HG02642 (cell line): ENCODE measurements around the gene TSPAN10.
"Not testable (repeated sequence)": the region's sequence is repeated elsewhere in the genome, so short reads cannot be mapped to it uniquely, and the experiment has no call there.

Experiments used
- ATAC-seq: cut with Tn5 transposase; IDR thresholded peaks from one replicate; pipeline ENCODE4 v1.9.1; 2021; ENCODE audit warnings: mild to moderate bottlenecking; ENCODE audit not compliant: unreplicated experiment, poor library complexity

Gene TSPAN10

GRCh38 chr17:81656835-81657234 is 19.8 kb downstream of the TSPAN10 start:
- ATAC-seq: no peak

- no peak for ATAC-seq
Observed at GRCh38 chr17:81659038-81659437, 22.0 kb downstream of the TSPAN10 start.

DNA sequence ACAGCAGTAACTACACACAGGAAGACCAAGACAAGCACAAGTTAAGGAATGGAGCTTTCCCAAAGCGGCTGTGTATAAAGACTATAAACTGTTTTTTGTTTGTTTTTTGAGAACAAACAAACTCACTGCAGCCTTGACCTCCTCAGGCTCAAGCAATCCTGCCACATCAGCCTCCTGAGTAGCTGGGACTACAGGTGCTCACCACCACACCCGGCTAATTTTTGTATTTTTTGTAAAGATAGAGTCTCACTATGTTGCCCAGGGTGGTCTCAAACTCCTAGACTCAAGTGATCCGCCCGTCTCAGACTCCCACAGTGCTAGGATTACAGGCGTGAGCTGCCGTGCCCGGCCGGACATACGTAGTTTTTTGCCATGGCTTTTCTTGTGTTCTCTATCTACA is 23.4 kb downstream of the TSPAN10 start:
- no peak for ATAC-seq

- ATAC-seq: no peak
Observed at GRCh38 chr17:81662002-81662401, 25.0 kb downstream of the TSPAN10 start.

DNA sequence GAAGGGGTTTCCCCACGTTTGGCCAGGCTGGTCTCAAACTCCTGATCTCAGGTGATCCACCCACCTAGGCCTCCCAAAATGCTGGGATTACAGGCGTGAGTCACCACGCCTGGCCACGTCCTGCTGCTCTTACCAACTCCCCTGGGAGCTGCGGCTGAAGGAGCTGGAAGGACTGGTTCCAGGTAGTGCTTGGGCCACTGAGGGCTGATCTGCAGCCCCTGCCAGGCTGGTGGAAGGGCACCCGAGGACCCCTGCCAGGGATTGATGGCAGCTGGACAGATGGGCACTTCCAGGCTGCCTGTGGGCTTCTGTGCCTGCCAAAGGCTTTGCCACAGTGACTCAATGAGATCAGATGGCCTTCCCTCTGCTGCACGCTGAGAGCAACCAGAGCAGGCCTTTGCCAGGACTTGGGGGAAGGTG is 27.1 kb downstream of the TSPAN10 start:
- ATAC-seq: no peak

- peak; percentile 3 for ATAC-seq
Observed at GRCh38 chr17:81665205-81666091, 28.5 kb downstream of the TSPAN10 start.

DNA sequence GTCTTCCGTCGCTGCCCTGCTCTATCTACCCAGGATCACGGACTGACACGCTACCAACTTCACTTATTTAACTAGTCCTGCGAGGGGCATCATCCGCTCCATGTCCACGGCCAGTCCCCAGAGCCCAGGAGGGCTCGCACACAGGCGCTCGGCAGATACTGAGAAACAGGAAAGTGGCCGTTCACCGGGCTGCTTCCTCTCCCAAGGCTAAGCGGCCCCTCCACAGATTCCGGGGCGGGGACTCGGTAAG is 29.0 kb downstream of the TSPAN10 start:
- no peak for ATAC-seq

- ATAC-seq: peak; percentile 87
Observed at GRCh38 chr17:81666342-81667191, 29.6 kb downstream of the TSPAN10 start, which contains the start of the genes CCDC137 and OXLD1. Gene CCDC137 (plus strand): TSS chr17:81666737. CDS start chr17:81666767, 30 bp downstream. Gene OXLD1 (minus strand): TSS chr17:81666605. CDS start chr17:81666577, 28 bp downstream.

- ATAC-seq: no peak
Observed at GRCh38 chr17:81667754-81668153, 30.8 kb downstream of the TSPAN10 start.

DNA sequence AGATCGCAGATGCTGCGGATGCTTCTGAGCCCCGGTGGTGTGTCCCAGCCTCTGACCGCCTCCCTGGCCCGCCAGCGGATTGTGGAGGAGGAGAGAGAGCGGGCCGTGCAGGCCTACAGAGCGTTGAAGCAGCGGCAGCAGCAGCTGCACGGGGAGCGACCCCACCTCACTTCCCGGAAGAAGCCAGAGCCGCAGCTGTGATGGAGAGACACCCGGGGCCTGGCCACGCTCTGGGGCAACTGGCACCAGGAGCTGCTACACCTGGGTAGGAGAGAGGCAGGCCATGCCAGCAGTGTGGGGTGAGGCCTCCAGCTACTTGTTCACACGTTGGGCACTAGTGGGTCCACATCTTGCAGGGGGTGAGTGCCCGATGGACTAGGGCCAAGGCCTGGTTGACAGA is 35.5 kb downstream of the TSPAN10 start:
- ATAC-seq: no peak

DNA sequence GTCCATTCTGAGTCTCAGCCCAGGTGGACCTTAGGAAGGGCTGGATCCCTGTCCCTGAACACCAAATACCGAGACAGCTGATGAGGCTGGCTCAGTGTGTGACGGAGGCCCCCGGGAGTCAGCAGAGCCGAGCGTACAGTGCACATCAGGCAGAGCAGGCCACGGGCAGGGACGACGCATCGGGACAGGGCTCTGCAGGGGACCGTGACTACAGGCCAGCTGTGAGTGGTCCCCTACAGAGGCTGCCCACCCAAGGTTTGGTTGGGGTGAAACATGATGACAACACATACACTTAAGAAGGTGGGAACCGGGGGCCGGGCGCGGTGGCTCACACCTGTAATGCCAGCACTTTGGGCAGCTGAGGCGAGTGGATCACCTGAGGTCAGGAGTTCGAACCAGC is 36.0 kb downstream of the TSPAN10 start:
- no peak for ATAC-seq

DNA sequence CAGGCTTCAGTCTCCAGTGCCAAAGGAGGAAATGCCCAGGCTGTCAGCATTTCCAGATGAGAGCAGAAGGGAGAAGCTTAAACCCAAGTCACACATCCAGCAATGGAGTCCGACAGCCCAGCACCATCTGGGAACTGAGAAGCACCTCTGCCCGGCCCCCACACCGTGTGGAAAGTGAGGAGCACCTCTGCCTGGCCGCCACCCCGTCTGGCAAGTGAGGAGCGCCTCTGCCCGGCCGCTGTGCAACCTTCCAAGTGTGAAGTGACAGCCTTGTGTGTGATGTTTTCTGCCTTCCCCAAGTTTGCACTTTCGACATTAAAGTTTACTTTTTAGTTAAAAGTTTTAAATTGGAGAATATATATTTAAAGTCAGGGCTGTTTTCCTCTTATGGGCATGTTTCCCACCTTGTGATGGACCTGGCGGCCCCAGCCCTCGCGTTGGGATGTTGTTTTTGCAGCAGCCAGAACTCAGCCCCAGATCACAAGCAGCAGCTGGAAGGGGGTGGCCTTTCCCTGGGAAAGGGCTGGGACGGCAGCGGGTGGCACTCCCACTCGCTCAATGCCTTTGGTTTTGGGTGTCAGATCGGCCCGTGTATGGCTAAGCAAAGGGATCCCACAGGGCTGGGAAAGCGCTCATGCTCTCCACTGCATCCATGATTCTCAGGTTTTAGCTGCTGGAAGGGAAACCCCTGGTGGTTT is 36.7 kb downstream of the TSPAN10 start:
- no peak for ATAC-seq

- ATAC-seq: not testable (repeated sequence)
Observed at GRCh38 chr17:81675515-81676221, 38.7 kb downstream of the TSPAN10 start.

DNA sequence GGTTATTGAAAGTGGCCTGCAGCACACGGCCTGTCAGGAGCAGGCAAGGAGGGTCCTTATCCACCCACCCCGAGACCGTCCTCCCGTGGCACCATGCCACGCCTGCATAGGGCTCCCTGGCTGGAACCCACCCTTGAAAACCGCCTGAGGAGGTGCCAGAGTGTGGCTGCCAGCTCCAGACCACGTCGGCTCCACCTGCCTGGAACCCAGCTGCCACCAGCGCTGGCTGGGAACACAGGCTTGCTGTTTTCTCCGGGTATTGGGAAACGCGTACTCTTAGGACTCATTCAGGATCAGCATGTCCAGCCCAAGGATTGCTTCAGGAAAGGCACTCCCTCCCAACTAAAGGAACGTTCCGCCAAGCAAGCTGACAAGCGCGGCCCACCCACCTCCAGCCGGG is 39.9 kb downstream of the TSPAN10 start:
- no peak for ATAC-seq

DNA sequence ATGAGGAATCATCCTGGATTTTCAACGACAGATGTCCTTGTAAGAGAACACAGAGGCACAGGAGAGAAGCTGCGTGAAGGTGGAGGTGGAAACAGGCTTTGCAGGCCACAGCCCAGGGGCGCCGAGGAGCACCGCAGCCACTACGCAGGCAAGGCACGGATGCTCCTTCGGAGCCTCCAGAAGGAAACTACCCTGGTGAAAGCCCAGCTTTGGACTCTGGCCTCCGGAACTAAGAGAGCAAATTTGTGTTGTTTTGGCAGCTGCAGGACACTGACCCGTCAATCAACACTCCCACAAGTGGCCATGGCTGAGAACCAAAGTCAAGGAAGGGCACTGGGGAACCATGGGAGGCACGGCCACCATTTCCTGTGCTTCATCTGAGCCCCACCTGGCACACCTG is 43.2 kb downstream of the TSPAN10 start:
- no peak for ATAC-seq

DNA sequence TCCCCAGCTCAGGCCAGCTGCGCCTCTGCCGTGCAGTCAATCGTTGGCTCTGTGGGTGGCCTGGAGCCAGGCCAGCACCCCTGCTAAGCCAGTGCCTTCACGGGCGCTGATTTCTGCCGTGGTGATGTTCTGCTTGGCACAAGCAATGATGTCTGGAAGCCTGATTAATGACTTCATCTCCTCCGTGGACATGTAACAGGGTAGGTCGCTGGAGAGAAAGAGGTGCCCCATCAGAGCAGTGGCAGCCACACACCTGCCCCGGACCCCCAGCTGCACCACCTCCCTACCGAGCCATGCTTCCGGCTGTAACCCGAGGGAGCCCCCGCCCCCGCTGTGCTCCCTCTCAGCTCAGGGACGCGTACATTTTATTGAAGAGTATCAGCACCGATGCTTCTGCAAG is 44.7 kb downstream of the TSPAN10 start:
- no peak for ATAC-seq

GRCh38 chr17:81682565-81683207 is 45.7 kb downstream of the TSPAN10 start:
- ATAC-seq: no peak

GRCh38 chr17:81683208-81683583 is 46.2 kb downstream of the TSPAN10 start:
- peak; percentile 4 for ATAC-seq

DNA sequence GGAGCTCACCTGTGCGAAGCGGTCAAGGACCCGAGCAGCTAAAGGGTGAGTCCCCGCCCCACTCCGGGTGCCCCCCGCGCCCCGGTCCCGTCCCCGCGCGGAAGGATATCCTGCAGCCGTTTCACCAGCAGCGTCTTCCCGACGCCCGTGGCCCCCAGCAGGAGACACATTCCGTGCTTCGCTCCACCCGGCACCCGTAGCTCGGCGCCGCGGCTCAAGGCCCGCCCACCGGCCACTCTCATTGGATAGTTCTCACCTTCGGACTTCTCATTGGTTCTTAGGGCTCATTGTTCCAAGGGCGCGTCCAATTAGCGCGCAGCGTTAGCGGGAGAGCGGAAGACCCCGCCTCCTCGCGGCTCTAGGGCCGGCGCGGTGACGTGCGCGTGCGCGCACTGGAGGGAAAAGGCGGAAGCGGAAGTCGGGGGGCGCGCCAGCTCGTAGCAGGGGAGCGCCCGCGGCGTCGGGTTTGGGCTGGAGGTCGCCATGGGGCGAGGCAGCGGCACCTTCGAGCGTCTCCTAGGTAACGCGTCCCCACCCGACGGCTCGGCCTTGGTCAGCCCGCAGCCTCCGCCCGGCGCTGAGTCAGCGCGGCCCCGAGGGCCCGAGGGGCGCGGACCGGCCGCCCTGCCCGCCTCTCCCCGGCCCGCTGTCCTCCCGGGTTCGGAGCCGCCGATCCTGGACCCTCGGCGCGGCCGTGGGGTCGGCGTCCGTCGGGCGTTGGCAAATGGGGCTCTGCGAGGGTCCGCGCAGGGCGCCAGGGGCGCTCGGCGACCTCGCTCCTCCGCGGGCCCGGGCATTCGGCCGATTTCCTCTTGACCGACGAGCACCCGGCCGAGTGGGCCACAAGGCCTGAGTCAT is 46.8 kb downstream of the TSPAN10 start, which contains the start of the genes ARL16 and HGS:
TSS of gene ARL16 (minus strand) at position 214 of the 858 bp plus-strand sequence. CDS start at position 170, 44 bp downstream.
TSS of gene HGS (plus strand) at position 428 of the 858 bp plus-strand sequence. CDS start at position 484, 56 bp downstream.
- ATAC-seq: peak; percentile 93
